Measurements from ENCODE around the gene CRYGB.
"Not testable (repeated sequence)": the region's sequence is repeated elsewhere in the genome, so short reads cannot be mapped to it uniquely, and the experiment has no call there.

The CRYGB gene

GRCh38 chr2:208112273-208112745 lies 33.6 kb downstream of the CRYGB start:
- not testable (repeated sequence) for DNase-seq

GRCh38 chr2:208103616-208104015 lies 42.3 kb downstream of the CRYGB start:
- no peak for DNase-seq

- DNase-seq, result peak; percentile 16
These were observed 44.0 kb downstream of the CRYGB start for GRCh38 chr2:208101716-208102631.

- no peak for DNase-seq
These were observed 46.1 kb downstream of the CRYGB start for GRCh38 chr2:208099682-208100470.

GRCh38 chr2:208098701-208099100 lies 47.3 kb downstream of the CRYGB start:
- DNase-seq, result not testable (repeated sequence)

GRCh38 chr2:208098267-208098666 lies 47.7 kb downstream of the CRYGB start:
- DNase-seq, result no peak

GRCh38 chr2:208097801-208098200 lies 48.2 kb downstream of the CRYGB start:
- no peak for DNase-seq

GRCh38 chr2:208097313-208097712 lies 48.6 kb downstream of the CRYGB start:
- no peak for DNase-seq

- DNase-seq, result no peak
These were observed 49.9 kb downstream of the CRYGB start for GRCh38 chr2:208096080-208096479.

- no peak for DNase-seq
These were observed 52.8 kb downstream of the CRYGB start for GRCh38 chr2:208093128-208093527.
